ENCODE data around the gene LBHD1.
A peak's percentile ranks its signal among the peaks of the same experiment; 100 is the strongest.

LBHD1 gene

DNA sequence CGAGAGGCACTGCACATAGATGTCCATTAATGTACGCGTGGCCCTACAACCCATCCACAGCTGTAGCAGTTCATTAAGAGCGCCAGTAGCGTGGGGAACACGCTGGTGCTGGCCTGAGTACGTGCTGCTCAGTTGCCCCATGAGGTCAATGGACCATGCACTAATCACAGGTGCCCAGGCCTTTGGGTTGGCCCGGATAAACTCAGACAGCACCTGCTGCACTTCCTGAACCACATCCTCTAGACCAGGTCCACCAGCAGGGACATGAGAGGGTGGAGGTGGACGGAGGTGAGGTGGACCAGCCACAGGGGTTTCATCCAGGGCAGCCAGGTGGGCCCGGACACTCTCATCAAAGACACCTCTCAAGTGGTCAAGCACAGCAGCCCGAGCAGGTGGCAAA lies 22.6 kb downstream of the LBHD1 start:
- TF ChIP-seq CTCF (conservative IDR thresholded peaks at IDR 0.05; ENCODE audit: control insufficient read depth, insufficient read depth, low read depth, low read length): no peak

GRCh38 chr11:62648967-62649364 lies 23.1 kb downstream of the LBHD1 start:
- no peak for TF ChIP-seq CTCF (conservative IDR thresholded peaks at IDR 0.05; ENCODE audit: control insufficient read depth, insufficient read depth, low read depth, low read length)
- no peak overlapping the region for H3K4me3 ChIP-seq (ENCODE audit: control insufficient read depth, low read depth, low read length)
- no peak for DNase-seq (ENCODE audit: low read depth)

More for the DNA sequence above, 22.6 kb downstream of the LBHD1 start:
- H3K4me3 ChIP-seq (ENCODE audit: control insufficient read depth, low read depth, low read length): no peak overlapping the region
- no peak for DNase-seq (ENCODE audit: low read depth)

DNA sequence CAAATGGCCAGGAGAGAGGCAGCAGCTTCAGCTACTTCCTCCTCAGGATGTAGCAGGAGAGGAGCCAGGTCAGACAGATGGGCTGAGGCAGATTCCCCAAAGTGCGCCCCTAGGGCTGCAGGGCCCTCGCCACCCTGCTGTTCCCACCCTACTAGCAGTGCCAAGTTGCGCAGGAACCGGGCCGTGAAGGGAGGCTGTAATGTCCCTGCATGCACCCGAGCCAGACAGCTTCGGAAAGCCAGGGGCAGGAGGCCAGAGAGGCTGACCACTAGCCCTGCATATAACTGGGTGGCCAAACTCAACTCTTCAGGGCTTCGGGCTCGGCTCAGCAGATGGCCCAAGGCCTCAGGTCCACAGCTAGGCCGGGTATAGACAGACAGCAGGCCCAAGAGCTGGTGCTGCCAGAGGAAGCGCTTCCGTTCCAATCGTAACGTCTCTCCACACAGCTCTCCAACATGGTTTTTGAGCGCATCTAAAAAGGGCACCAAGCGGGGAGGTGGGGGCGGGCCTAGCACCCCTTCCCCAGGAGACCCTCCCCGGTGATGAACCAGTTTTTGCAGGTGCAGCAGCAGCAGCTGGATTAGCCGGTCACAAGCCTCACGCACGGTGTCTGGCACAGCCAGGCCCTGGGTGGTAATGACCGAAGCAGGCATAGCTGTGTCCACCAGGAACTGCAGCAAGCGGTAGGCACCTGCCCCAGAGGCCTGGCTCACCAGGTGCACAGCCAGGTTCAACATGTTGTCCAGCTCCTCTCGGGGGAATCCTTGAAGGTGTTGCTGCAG lies 23.7 kb downstream of the LBHD1 start:
- no peak for TF ChIP-seq CTCF (conservative IDR thresholded peaks at IDR 0.05; ENCODE audit: control insufficient read depth, insufficient read depth, low read depth, low read length)
- no peak for DNase-seq (ENCODE audit: low read depth)
- no peak overlapping the region for H3K4me3 ChIP-seq (ENCODE audit: control insufficient read depth, low read depth, low read length)

- H3K4me3 ChIP-seq (ENCODE audit: control insufficient read depth, low read depth, low read length): no peak overlapping the region
- DNase-seq (ENCODE audit: low read depth): no peak
- TF ChIP-seq CTCF (conservative IDR thresholded peaks at IDR 0.05; ENCODE audit: control insufficient read depth, insufficient read depth, low read depth, low read length): no peak
These were observed 24.5 kb downstream of the LBHD1 start for GRCh38 chr11:62647609-62648005.

- TF ChIP-seq CTCF (conservative IDR thresholded peaks at IDR 0.05; ENCODE audit: control insufficient read depth, insufficient read depth, low read depth, low read length): no peak
- no peak for DNase-seq (ENCODE audit: low read depth)
- H3K4me3 ChIP-seq (ENCODE audit: control insufficient read depth, low read depth, low read length): no peak overlapping the region
These were observed 25.1 kb downstream of the LBHD1 start for GRCh38 chr11:62646825-62647608.

DNA sequence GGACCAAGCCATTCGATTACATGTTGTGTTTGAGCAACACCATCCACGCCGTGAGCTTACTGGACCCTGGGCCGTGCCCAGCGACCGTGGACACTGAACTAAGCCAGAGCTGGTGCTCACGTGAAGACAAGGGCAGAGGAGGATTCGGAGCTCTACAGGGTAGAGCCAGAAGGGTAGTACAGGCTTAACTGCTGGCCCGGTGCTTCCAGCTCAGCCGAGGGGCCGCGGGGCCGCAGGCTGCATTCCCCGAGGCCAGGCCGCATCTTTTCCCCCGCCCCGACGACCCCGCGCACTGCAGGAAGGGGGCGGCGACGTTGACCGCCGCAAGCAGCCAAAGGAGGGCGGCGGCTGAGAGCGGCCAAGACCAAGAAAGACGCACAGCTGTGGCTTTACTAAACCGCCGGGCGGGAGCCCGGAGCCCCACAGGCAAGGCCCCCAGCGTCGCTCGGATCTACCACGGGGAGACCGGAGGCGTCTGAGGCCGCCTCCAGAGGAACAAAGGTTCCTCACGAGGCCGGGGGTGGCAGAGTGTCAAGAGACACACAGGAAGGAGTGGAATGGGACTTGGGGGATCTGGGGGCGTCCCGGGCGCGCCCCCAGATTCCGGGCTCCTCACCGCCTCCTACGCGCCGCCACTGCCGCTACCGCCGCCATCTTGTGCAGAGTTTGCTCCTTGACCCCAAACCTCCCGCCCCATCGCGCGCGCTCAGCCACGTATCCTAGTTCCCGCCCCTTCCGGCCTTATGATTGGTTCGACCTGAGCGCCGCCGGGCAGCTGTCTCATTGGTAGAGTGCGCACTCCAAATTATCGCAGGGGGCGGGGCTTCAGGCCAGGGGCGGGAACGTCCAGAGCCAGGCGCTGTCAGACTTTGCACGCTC lies 25.9 kb downstream of the LBHD1 start, which contains the start of gene GANAB:
GANAB (minus strand) TSS at position 668 of the 879 bp plus-strand sequence; CDS start at position 654, 14 bp downstream.
- H3K4me3 ChIP-seq (ENCODE audit: control insufficient read depth, low read depth, low read length): peak within 1 kb of the TSS; percentile 82
- no peak for TF ChIP-seq CTCF (conservative IDR thresholded peaks at IDR 0.05; ENCODE audit: control insufficient read depth, insufficient read depth, low read depth, low read length)
- peak; percentile 96 for DNase-seq (ENCODE audit: low read depth)
